ENCODE results near the gene CYP46A1.

DNA sequence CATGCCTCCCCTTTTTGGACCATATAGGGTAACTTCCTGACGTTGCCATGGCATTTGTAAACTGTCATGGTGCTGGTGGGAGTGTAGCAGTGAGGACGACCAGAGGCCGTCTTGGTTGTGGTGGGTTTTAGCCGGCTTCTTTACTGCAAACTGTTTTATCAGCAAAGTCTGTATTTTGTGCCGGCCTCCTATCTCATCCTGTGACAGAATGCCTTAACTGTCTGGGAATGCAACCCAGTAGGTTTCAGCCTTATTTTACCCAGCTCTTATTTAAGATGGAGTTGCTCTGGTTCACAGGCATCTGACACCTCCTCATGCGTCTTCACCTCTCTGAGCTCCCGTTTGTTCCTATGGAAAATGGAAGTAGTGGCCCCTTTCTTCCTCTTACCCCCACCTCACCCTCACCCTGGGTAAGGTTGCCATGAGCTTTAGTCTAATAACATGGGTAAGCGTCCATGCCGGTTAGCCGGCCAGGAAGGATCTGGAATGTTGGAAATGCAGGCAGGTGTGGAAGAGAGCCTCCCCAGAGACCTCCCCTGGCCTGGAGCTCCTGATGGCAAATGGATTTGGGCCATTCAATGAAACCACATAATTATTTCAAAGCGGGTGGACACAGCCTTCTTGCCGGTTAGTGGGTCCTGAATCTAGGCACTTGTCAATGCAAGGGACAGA is 20.6 kb upstream of the CYP46A1 start:
- TF ChIP-seq BHLHE40 (IDR thresholded peaks at IDR 0.05; ENCODE audit: low read depth, low read length) (no peak), PBX3 (IDR thresholded peaks at IDR 0.05) (no peak), CEBPB (IDR thresholded peaks at IDR 0.05) (no peak), NR3C1 (IDR thresholded peaks at IDR 0.05) (no peak), POLR2A (IDR thresholded peaks at IDR 0.05; ENCODE audit: low read length) (no peak)
- TF ChIP-seq, protein P1, sequence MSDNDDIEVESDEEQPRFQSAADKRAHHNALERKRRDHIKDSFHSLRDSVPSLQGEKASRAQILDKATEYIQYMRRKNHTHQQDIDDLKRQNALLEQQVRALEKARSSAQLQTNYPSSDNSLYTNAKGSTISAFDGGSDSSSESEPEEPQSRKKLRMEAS (IDR thresholded peaks at IDR 0.05) = no peak
- TF ChIP-seq, protein P2, sequence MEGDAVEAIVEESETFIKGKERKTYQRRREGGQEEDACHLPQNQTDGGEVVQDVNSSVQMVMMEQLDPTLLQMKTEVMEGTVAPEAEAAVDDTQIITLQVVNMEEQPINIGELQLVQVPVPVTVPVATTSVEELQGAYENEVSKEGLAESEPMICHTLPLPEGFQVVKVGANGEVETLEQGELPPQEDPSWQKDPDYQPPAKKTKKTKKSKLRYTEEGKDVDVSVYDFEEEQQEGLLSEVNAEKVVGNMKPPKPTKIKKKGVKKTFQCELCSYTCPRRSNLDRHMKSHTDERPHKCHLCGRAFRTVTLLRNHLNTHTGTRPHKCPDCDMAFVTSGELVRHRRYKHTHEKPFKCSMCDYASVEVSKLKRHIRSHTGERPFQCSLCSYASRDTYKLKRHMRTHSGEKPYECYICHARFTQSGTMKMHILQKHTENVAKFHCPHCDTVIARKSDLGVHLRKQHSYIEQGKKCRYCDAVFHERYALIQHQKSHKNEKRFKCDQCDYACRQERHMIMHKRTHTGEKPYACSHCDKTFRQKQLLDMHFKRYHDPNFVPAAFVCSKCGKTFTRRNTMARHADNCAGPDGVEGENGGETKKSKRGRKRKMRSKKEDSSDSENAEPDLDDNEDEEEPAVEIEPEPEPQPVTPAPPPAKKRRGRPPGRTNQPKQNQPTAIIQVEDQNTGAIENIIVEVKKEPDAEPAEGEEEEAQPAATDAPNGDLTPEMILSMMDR (IDR thresholded peaks at IDR 0.05) = no peak
